K562 (cell line): ENCODE data around the gene PGM2. TPM values are rescaled to one million over a fixed set of nuclear protein-coding genes. Genes with fewer than 3 reads are reported as not detected.

ENCODE experiments used
- ATAC-seq: fragments of 200-7000 bp; cut with Tn5 transposase; 3 replicates; pipeline ENCODE4 v1.9.1; 2020; ENCODE audit warnings: moderate library complexity
- BruUV-seq: library from RNA; stranded (reverse); fragments of 400-500 nt; replicated peaks from 2 replicates; lab custom pipeline; 2021; lab: Mats Ljungman, UMichigan
- CTCF ChIA-PET: fragments of 300-600 bp; formaldehyde crosslinking; extraction: SDS; loops from one replicate; lab custom pipeline; 2021; ENCODE audit warnings: low intra/inter-chr PET ratio; lab: Yijun Ruan, JAX
- POLR2A ChIA-PET: fragments of 300-600, 350-650 bp; sonication (Branson Sonifier 250); formaldehyde crosslinking; extraction: SDS; loops from one replicate; lab custom pipeline; 2021; ENCODE audit warnings: antibody characterized with exemption, inconsistent platforms; lab: Yijun Ruan, JAX
- DNase-seq, 4 experiments: peaks; one replicate each; pipeline versions ENCODE4 v3.0.0 to v3.0.0-alpha.2; 2011 to 2018; ENCODE audit warnings: low spot score in 3 of 4, mixed read lengths in 3 of 4; ENCODE audit errors: extremely low read depth in 1 of 4
- FAIRE-seq: peaks from 2 replicates; lab custom pipeline; 2011; peaks lifted over from hg19 to GRCh38; lab: Jason Lieb, UNC
- H2AFZ ChIP-seq: 2 replicates; pipeline ENCODE4 v1.6.0; 2011; ENCODE audit warnings: low read depth, low read length, control low read depth, inconsistent platforms
- H3K27ac ChIP-seq: fragments of 200-600 bp; 3 replicates; pipeline ENCODE4 v1.8.0; 2011; ENCODE audit warnings: low read depth, mild to moderate bottlenecking, control low read depth, inconsistent platforms, low read length, moderate library complexity, mixed read lengths; ENCODE audit errors: extremely low read depth
- H3K27me3 ChIP-seq, 2 experiments: fragments of 300-600 bp in 1 of 2; 2 replicates in 1 of 2; 3 replicates in 1 of 2; pipeline versions ENCODE4 v1.6.0 to v1.8.0; 2011; ENCODE audit warnings: inconsistent platforms in 2 of 2, low read length in 2 of 2, mild to moderate bottlenecking in 1 of 2, mixed read lengths in 1 of 2, moderate library complexity in 1 of 2; ENCODE audit not compliant: control insufficient read depth in 2 of 2, insufficient read depth in 2 of 2
- H3K36me3 ChIP-seq: fragments of 300-600 bp; 3 replicates; pipeline ENCODE4 v1.8.0; 2011; ENCODE audit warnings: mild to moderate bottlenecking, low read length, inconsistent platforms; ENCODE audit not compliant: control insufficient read depth, insufficient read depth
- H3K4me1 ChIP-seq, 2 experiments: fragments of 200-600 bp in 1 of 2; replicated peaks in 1 of 2; 2 replicates in 1 of 2; 3 replicates in 1 of 2; pipeline versions ENCODE4 v1.5.1 to v1.8.0; 2011; ENCODE audit warnings: inconsistent platforms in 2 of 2, low read length in 2 of 2, mild to moderate bottlenecking in 1 of 2, mixed read lengths in 1 of 2, moderate library complexity in 1 of 2; ENCODE audit not compliant: control insufficient read depth in 2 of 2, insufficient read depth in 2 of 2
- H3K4me2 ChIP-seq: 2 replicates; pipeline ENCODE4 v1.6.1; 2011; ENCODE audit warnings: low read length, control low read depth, inconsistent platforms, mixed read lengths; ENCODE audit not compliant: insufficient read depth
- H3K4me3 ChIP-seq: fragments of 200-600 bp; sonication (generic), shearing (Covaris generic); 2 replicates; pipeline ENCODE4 v1.5.1; 2016; ENCODE audit warnings: control low read depth, inconsistent platforms
- H3K79me2 ChIP-seq: fragments of 200-600 bp; 3 replicates; pipeline ENCODE4 v1.8.0; 2011; ENCODE audit warnings: low read length, inconsistent platforms; ENCODE audit not compliant: control insufficient read depth, insufficient read depth
- H3K9ac ChIP-seq, 2 experiments: 2 replicates each; pipeline versions ENCODE4 v1.6.0 to v1.6.1; 2011; ENCODE audit warnings: low read depth in 2 of 2, low read length in 2 of 2, control low read depth in 1 of 2, inconsistent platforms in 1 of 2, mild to moderate bottlenecking in 1 of 2, mixed read lengths in 1 of 2; ENCODE audit not compliant: insufficient read depth in 1 of 2
- H3K9me1 ChIP-seq: one replicate; pipeline ENCODE4 v1.6.0; 2011; ENCODE audit warnings: inconsistent platforms, mild to moderate bottlenecking, low read length, moderate library complexity; ENCODE audit not compliant: control insufficient read depth, insufficient read depth
- H3K9me3 ChIP-seq: replicated peaks from 2 replicates; pipeline ENCODE4 v1.5.1; 2011; ENCODE audit warnings: low read depth, low read length, inconsistent platforms; ENCODE audit not compliant: control insufficient read depth, insufficient read depth
- H4K20me1 ChIP-seq: replicated peaks from 2 replicates; pipeline ENCODE4 v1.6.1; 2011; ENCODE audit warnings: low read length, inconsistent platforms, mixed read lengths; ENCODE audit not compliant: control insufficient read depth, insufficient read depth
- ARHGAP35 ChIP-seq: fragments of 450-650 bp; IDR thresholded peaks from 2 replicates; pipeline ENCODE4 v1.6.1; 2018; ENCODE audit not compliant: partially characterized antibody
- ARID2 ChIP-seq: fragments of 450-650 bp; IDR thresholded peaks from 2 replicates; pipeline ENCODE4 v1.6.1; 2017; ENCODE audit warnings: antibody characterized with exemption, mild to moderate bottlenecking
- ATF7 ChIP-seq: fragments of 450-650 bp; IDR thresholded peaks from 2 replicates; pipeline ENCODE4 v1.7.1; 2014; ENCODE audit warnings: mild to moderate bottlenecking, moderate library complexity
- FOXA1 ChIP-seq: fragments of 450-650 bp; IDR thresholded peaks from 2 replicates; pipeline ENCODE4 v1.6.1; 2016; ENCODE audit warnings: mild to moderate bottlenecking, borderline replicate concordance
- MEF2A ChIP-seq: IDR thresholded peaks from 2 replicates; pipeline ENCODE4 v1.6.1; 2011; ENCODE audit warnings: low read depth, mild to moderate bottlenecking, low read length, moderate library complexity; ENCODE audit not compliant: control insufficient read depth
- NFXL1 ChIP-seq: fragments of 450-650 bp; formaldehyde crosslinking; IDR thresholded peaks from 2 replicates; pipeline ENCODE4 v1.4.0; 2021; ENCODE audit warnings: mild to moderate bottlenecking
- NR2C2 ChIP-seq, 2 experiments: fragments of 200-800 bp in 1 of 2; sonication (Bioruptor generic) in 1 of 2; sonication (generic) in 1 of 2; formaldehyde crosslinking in 1 of 2; IDR thresholded peaks; 2 replicates each; pipeline versions ENCODE4 v1.6.1 to v1.8.0; 2016 to 2022; ENCODE audit warnings: mild to moderate bottlenecking in 1 of 2, missing compliant biosample characterization in 1 of 2, missing genetic modification characterization in 1 of 2, missing genetic modification reagents in 1 of 2
- PHB ChIP-seq: fragments of 250-450 bp; sonication (Bioruptor Pico); IDR thresholded peaks from 2 replicates; pipeline ENCODE4 v1.5.0; 2021
- PRMT5 ChIP-seq: sonication (generic); formaldehyde crosslinking; IDR thresholded peaks from 2 replicates; pipeline ENCODE4 v1.5.0; 2020; ENCODE audit warnings: missing genetic modification reagents
- PTTG1 ChIP-seq: fragments of 450-650 bp; IDR thresholded peaks from 2 replicates; pipeline ENCODE4 v1.6.1; 2016; ENCODE audit warnings: low read depth, mild to moderate bottlenecking, missing genetic modification characterization, missing compliant biosample characterization
- TEAD4 ChIP-seq, 2 experiments: sonication (generic) in 1 of 2; formaldehyde crosslinking in 1 of 2; IDR thresholded peaks; 2 replicates each; pipeline versions ENCODE4 v1.6.1 to v1.8.0; 2012 to 2022; ENCODE audit warnings: borderline replicate concordance in 1 of 2, inconsistent platforms in 1 of 2, low read length in 1 of 2, mild to moderate bottlenecking in 1 of 2, missing genetic modification reagents in 1 of 2
- ZNF561 ChIP-seq: fragments of 450-650 bp; formaldehyde crosslinking; conservative IDR thresholded peaks from 2 replicates; pipeline ENCODE4 v1.4.0; 2020; ENCODE audit warnings: mild to moderate bottlenecking, moderate library complexity
- WGBS: fragments of 100-300 bp; shearing (Covaris generic); methylation state at CpG from one replicate; pipeline ENCODE4 v1.1.6; 2016; ENCODE audit warnings: low coverage, mixed read lengths; ENCODE audit not compliant: insufficient coverage; ENCODE audit errors: missing lambda C conversion rate; 5-methylcytosine and 5-hydroxymethylcytosine counted together
- in situ Hi-C: fragments of 300-500 bp; cut with MboI; formaldehyde crosslinking; loops from 4 replicates; pipeline ENCODE4 v1.15.0; 2018; ENCODE audit warnings: inconsistent platforms, mixed read lengths
- intact Hi-C: fragments of 100-400 bp; cut with micrococcal nuclease; formaldehyde crosslinking; loops from 2 replicates; pipeline ENCODE4 v1.14.2; 2022
- polyA plus RNA-seq, 8 experiments: library from polyadenylated mRNA; depleted of rRNA in 4 of 8; stranded (reverse) in 5 of 8; unstranded in 3 of 8; fragments of >200 nt; fragmentation: Nextera tagmentation in 2 of 8; fragmentation: Illumina TruSeq in 1 of 8; extraction: Ambion mirVana in 2 of 8; extraction: Trizol in 1 of 8; gene quantifications; 2 replicates each; pipeline versions ENCODE4 v1.2.1 to v1.2.3, GENCODE V29; 2011 to 2014; ENCODE audit warnings: inconsistent platforms in 1 of 8, missing spikeins in 1 of 8
- total RNA-seq, 7 experiments: library from RNA; depleted of rRNA in 6 of 7; stranded (reverse); fragments of >200 nt in 6 of 7; fragmentation: Illumina TruSeq in 2 of 7; extraction: Trizol in 2 of 7; gene quantifications; 2 replicates each; pipeline versions ENCODE4 v1.2.1 to v1.2.3, GENCODE V29; 2011 to 2021; ENCODE audit warnings: low replicate concordance in 1 of 7
- TF ChIP-seq, protein P1 (sequence below), 3 experiments: fragments of 200-800 bp in 1 of 3; sonication (Bioruptor generic) in 1 of 3; sonication (generic) in 1 of 3; formaldehyde crosslinking in 1 of 3; IDR thresholded peaks; 2 replicates each; pipeline versions ENCODE4 v1.6.1 to v1.8.0; 2016 to 2022; ENCODE audit warnings: mild to moderate bottlenecking in 2 of 3, missing compliant biosample characterization in 2 of 3, missing genetic modification characterization in 2 of 3, missing genetic modification reagents in 1 of 3

Gene PGM2
- total and polyA plus RNA-seq, 9 of the 15 experiments (the other 6 are each of a cell fraction or from before 2014, with no cell fraction given), result 15.2 to 77.3 (median 51.4) TPM

GRCh38 chr4:37797374-37797773, 29.1 kb upstream of the PGM2 start:
- H3K4me1 ChIP-seq, result no peaks in the 10 kb centered on the region
- in situ Hi-C loops (no loop called here), intact Hi-C loops (no loop called here)
- no peaks in the 10 kb centered on the region for H4K20me1 ChIP-seq
- WGBS, result 13% methylated on average over 2 of the region's 2 CpGs
- TF ChIP-seq MEF2A, result no peak
- TF ChIP-seq NR2C2 (CRISPR knock-in tag; IDR thresholded peaks at IDR 0.05), result no peak
- peak; percentile 13; the same call in 1 of the 2 replicates for TF ChIP-seq NR2C2 (tag; IDR thresholded peaks at IDR 0.05)
- TF ChIP-seq, all 486 proteins: peak for 1
- Histone ChIP-seq H3K9me1 (no peaks in the 10 kb centered on the region), H3K4me3 (no peak overlapping the region), H3K36me3 (no peaks in the 10 kb centered on the region), H3K27ac (no peak overlapping the region), H3K4me2 (no peak overlapping the region), H2AFZ (no peak overlapping the region), H3K9me3 (no peaks in the 10 kb centered on the region), H3K27me3 (peaks cover 0 to 4% of the 10 kb centered on the region in 2 experiments; a peak in 1 of 5 replicates), H3K9ac (no peak overlapping the region), H3K79me2 (no peaks in the 10 kb centered on the region)
- ChIA-PET POLR2A (no interaction called here), CTCF (no interaction called here)
- BruUV-seq, result no TSS peak
- no peak for FAIRE-seq
- no peak for ATAC-seq
- DNase-seq, result no peak

- no peaks in the 10 kb centered on the region for H3K36me3 ChIP-seq
- DNase-seq, result no peak
- intact Hi-C loops (no loop called here), in situ Hi-C loops (no loop called here)
- H3K9me3 ChIP-seq, result no peaks in the 10 kb centered on the region
- no TSS peak for BruUV-seq
- ATAC-seq, result no peak
- H3K27me3 ChIP-seq, result peaks cover 0 to 4% of the 10 kb centered on the region in 2 experiments; a peak in 1 of 5 replicates
- 0% methylated on average over 2 of the region's 2 CpGs for WGBS
- FAIRE-seq, result no peak
- ChIA-PET POLR2A (interaction anchor here (1.2 kb wide), 1 partner anchor 13 kb away, joined by 3 read pairs; no protein-coding TSS in a partner anchor), CTCF (no interaction called here)
- H3K9ac ChIP-seq, result no peak overlapping the region
- H3K9me1 ChIP-seq, result no peaks in the 10 kb centered on the region
- no peak overlapping the region for H3K4me3 ChIP-seq
- H3K79me2 ChIP-seq, result no peaks in the 10 kb centered on the region
- H3K27ac ChIP-seq, result no peak overlapping the region
- no peaks in the 10 kb centered on the region for H4K20me1 ChIP-seq
- no peak overlapping the region for H3K4me2 ChIP-seq
- no peaks in the 10 kb centered on the region for H3K4me1 ChIP-seq
- H2AFZ ChIP-seq, result no peak overlapping the region
- TF ChIP-seq ZNF561 (CRISPR knock-in tag), result no peak
- TF ChIP-seq, protein P1, sequence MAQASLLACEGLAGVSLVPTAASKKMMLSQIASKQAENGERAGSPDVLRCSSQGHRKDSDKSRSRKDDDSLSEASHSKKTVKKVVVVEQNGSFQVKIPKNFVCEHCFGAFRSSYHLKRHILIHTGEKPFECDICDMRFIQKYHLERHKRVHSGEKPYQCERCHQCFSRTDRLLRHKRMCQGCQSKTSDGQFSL (CRISPR knock-in tag; IDR thresholded peaks at IDR 0.05), result no peak
- TF ChIP-seq, protein P1 (tag; IDR thresholded peaks at IDR 0.05), result no peak
- TF ChIP-seq TEAD4 (IDR thresholded peaks at IDR 0.05; ENCODE audit: low read length), result no peak
- TF ChIP-seq TEAD4 (CRISPR knock-in tag; IDR thresholded peaks at IDR 0.05; ENCODE audit: borderline replicate concordance), result no peak
- no peak for TF ChIP-seq PTTG1 (tag)
- TF ChIP-seq PHB (CRISPR knock-in tag), result no peak
- no peak for TF ChIP-seq PRMT5 (CRISPR knock-in tag)
- TF ChIP-seq ARID2, result no peak
- no peak for TF ChIP-seq ATF7
- TF ChIP-seq FOXA1, result no peak
- TF ChIP-seq ARHGAP35, result no peak
- no peak for TF ChIP-seq NFXL1 (CRISPR knock-in tag)
Measured at GRCh38 chr4:37797923-37798322, 28.6 kb upstream of the PGM2 start.
